HG02588 (cell line): ENCODE data around the gene VASH2.

ENCODE experiments used
- ATAC-seq: cut with Tn5 transposase; IDR thresholded peaks from one replicate; pipeline ENCODE4 v1.9.1; 2021; ENCODE audit warnings: mild to moderate bottlenecking, moderate library complexity; ENCODE audit not compliant: unreplicated experiment

Gene VASH2

DNA sequence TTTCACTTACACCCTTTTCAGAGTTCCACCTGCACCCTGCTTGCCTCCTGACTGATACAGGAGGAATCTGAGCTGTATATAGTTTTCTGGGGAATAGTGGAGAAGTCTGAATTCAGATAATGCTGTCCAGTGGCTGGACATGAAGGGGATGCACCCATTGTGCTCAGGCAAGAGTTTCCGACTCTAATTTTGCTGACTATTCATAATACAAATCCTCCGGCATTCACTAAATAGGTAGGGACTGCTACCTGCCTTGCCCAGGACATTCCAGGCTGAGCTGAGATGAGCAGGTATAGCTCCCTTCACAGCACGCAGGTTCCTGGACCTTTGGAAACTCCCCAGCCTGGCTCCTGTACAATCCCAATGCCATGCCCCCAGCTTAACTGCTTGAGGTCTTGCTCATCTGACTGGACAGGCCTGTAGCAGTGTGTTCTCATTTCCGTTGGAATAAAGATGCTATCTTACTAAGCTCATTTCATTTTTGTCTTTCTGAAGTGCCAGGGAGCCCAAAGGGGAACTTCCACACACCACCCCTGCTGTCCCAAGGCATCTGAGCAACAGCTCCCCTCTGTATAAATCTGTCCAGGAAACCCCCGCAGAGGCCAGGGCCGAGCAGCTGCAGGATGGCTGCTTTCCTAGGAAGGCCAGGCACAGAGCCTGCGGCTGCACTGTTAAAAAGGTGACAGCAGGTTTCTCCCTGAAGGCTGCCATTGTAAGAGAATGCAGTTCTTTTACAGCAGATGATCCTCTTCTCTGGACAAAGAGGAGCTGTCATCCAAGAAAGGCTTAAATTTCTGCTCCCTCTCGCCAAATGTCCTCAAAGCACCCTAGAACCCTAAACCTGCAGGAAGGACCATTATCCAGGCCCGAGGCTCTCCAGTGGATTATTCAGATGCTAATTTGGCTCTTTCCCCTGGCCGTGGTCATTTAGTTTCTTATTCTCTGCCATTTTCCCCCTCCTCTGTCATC, 21.7 kb upstream of the VASH2 start:
- peak; percentile 74 for ATAC-seq

DNA sequence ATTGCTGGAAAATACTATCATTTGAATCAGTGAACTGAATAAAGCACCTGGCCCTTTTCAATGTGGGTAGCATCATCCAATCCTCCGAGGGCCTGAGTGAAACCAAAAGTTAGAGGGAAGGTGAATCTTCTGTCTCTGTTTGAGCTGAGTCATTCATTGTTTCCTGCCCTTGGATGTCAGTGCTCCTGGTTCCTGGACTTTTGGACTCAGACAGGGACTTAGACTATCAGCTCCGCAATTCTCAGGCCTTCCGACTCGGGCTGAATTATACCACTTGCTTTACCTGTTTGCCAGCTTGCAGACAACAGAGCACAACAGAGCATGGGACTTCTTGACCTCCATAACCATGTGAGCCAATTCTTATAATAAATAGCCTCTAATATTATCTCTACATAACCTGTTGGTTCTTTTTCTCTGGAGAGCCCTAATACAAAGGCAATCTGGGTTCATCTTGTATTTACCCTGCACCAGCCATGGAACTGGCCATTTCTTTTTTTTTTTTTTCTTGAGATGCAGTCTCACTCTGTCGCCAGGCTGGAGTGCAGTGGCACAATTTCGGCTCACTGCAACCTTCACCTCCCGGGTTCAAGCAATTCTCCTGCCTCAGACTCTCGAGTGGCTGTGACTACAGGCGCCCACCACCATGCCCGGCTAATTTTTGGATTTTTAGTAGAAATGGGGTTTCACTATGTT, 19.2 kb upstream of the VASH2 start:
- no peak for ATAC-seq

DNA sequence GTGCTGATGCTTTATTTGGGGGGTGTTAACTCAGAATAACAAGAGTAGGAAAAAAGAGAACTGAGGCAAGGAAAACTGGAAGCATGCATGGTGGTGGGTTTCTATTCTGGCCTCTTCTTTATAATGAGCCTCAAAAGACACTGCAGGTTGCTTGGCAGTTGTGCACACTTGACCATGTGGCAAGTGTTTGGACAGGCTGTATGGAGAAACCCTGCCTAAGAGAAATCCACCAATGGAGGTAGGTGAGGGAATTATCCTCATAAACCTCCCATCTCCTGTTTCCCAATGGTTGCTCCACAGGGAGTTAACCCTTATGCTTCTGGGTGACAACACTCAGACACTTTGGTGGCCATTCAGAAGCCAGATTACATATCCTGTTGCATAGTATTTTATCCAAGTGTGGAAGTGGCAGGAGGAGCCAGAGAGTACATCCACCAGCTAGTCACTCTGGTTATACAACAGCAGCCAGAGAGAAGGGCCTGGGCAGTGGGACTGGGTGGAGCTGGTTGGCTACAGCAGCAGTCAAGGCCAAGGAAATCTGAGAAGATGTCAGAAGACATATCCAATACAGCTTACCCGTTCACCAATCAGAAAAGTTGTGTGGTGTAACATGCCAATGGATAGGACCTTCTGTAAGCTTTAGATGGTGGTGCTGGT, 16.4 kb upstream of the VASH2 start:
- ATAC-seq = no peak

DNA sequence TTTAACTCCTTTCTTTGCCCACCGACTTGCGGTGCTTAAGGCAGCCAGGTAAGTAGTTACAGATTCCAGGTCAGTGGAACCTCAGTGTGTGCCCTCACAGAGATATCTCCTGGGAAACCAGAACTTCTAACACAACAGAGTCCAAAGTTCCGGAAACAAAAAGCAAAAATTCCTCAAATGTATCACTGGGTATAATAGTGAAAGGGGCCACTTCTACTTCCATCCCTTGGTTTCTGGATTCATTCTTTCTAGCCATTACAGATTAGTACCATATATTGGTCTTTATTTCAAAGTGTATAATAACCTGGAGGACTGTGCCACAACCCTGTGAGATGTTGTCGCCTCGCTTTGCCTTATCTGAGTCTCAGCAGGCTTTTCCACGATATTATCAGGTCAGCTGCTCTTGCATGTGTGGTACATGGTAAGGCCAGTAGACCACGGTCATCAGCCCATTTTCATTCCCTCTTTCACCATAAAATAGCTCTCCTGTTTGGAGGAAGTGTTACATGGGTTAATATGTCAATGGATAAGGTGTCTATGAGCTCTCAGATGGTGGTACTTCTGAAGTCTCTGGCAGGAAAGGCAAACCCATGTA, 14.9 kb upstream of the VASH2 start:
- ATAC-seq = no peak

DNA sequence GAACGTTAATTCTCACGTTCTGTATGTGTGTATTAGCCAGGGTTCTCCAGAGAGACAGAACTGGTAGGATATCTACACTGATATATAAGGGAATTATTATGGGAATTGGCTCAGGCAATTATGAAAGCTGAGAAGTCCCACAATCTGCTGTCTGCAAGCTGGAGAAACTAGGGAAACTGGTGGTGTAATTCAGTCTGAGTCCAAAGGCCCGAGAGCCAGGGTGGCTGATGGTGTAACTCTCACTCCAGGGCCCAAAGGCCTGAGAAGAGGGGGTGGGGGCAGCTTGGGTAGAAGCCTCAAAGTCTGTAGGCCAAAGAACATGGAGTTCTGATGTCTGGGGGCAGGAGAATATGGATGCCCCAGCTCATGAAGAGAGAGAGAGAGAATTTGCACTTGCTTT, 13.3 kb upstream of the VASH2 start:
- no peak for ATAC-seq

DNA sequence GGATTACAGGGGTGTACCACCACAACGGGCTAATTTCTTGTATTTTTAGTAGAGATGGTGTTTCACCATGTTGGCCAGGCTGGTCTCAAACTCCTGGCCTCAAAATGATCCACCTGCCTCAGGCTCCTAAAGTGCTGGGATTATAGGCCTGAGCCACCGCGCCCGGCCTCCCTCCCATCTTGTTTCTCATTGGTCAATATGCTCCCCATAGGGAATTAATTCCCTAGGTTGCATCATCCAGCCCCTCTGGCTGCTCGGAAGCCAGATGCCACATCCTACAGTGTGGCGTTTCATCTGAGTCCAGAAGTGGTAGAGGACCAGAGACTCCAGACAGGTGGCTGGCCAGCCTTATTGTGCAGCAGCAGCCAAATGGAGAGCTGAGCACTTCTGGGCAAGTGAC, 11.5 kb upstream of the VASH2 start:
- ATAC-seq = no peak

DNA sequence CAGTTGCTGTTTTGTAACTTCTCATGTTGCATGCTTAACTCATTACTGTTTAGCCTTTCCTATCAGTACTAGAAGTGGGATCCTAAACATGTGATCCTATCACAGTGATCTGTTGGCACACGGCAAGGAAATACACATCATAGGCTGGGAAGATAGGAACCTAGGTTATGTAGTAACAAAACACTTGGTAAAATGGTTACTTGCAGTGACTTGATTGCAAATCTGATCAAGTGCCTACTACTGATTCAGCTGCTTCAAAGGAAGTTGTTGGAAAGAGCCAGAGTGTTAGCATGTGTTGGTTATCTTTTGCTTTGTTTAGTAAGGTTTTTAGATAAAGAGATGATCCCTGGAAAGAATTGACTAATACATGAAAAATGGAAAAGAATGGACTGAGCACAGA, 8.9 kb upstream of the VASH2 start:
- ATAC-seq = no peak

DNA sequence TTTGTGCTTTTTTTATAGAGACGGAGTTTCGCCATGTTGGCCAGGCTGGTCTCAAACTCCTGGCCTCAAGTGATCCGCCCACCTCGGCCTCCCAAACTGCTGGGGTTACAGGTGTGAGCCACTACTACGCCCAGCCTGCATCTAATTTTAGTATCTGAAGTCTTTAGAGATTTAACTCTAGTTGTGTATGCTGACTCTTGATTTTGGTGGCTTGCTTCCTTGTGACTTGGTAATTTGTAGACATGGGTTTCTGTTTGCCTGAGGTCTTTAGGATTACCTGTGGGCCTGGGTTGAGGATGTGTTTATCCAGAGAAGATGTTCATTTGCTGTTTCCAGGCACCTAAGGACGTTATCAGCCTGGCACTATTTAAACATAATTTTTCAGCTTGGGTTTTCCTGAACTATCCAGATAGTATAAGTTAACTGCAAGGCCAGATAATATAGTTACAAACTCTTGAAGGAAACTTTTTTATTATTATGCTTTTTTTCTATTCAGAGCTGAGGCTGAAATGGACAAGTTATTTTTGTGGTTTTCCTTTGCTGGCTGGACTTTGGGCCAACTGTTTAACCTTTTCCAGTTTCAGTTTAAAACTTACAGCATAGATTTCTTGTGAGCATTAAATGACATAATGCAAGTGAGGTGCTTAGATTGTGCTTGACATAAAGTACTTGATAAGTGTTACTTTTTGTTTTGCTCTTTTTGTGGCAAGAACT, 7.5 kb upstream of the VASH2 start:
- no peak for ATAC-seq

DNA sequence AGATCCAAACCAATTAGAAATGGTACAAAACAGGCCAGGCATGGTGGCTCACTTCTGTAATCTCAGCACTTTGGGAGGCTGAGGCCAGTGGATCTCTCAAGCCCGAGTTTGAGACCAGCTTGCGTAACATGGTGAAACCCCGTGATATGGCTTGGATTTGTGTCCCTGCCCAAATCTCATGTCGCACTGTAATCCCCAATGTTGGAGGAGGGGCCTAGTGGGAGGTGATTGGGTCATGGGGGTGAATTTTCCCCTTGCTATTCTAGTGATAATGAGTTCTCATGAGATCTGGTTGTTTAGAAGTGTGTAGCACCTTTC, 7.0 kb upstream of the VASH2 start:
- no peak for ATAC-seq

DNA sequence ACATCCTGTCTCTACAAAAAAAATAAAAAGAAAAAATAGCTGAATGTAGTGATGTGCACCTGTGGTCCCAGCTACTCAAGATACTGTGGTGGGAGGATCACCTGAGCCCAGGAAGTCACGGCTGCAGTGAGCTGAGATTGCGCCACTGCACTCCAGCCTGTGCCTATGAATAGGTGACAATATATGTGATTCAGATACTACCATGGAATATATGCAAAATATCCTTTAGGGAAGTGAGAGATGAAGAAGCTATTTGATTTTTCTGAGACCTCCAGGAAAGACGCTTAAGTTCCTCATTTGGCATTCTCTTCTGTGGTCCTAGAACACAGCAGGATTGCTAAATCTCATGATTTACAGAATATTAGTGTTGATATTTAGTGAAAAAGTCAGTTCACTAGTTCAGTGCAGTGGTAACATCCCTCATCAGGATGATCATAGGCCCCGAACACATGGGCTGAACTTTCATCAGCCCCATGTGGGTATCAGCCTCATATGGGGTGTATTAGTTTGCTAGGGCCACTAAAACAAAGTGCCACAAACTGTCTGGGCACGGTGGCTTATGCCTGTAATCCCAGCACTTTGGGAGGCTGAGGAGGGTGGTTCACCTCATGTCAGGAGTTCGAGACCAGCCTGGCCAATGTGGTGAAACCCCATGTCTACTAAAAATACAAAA, 6.0 kb upstream of the VASH2 start:
- ATAC-seq = no peak

DNA sequence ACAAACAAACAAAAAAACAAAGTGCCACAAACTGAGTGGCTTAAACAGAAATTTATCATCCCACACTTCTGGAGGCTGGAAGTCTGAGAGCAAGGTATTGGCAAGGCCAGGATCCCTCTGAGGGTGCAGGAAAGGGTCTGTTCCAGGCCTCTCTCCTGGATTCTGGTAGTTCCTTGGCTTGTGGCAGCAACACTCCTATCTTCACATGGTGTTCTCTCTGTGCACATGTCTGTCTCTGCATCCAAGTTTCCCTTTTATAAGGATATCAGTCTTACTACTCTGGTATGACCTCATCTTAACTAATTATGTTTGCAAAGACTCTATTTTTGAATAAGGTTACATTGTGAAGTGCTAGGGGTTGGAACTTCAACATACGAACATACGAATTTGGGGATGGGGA, 5.3 kb upstream of the VASH2 start:
- no peak for ATAC-seq

DNA sequence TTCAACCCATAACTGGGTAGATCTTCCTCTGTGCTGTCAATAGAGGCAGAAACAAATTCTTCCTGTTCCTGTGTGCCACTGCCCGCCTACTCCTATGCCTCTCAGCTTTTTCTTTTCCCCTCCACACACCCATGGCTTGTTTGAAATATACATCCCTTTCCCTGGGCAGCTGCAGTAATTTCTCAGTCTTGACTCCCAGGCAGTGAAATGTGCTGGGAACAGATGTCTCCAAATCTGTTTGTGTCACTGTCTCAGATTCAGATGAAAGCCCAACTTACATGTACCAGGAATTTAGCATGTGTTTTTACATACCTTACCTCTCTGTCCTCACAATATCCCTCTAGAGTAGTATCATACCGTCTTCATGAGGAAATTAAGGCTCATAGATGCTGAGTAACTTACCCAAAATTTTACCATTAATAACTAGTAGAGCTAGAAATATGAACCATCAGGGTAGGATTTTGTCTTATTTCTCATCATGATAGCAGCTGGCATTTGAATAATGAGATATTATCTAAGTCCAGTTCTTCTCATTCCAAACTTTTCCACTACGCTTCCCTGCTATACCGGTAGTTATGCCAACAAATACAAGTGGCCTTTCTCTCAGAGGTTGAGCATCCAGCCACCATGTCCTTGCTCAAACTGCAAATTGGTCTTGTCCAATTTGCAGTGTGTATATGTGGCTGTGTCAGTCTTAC, 4.7 kb upstream of the VASH2 start:
- no peak for ATAC-seq

DNA sequence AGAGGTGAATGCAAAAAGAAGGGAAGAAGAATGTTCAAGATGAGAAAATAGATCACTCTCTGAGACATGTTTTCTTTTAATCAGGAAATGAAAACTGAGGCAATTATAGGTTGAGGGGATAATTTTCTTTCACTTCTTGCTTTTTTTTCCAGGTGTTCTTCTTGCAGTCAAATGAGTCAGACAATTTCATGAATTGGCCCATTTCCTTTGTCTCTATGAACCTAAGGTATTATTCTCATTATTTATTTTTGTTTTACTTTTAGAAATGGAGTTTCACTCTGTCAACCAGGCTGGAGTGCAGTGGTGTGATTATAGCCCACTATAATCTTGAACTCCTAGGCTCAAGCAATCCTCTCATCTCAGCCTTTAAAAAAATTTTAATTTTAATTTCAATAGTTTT, 3.5 kb upstream of the VASH2 start:
- ATAC-seq = no peak

DNA sequence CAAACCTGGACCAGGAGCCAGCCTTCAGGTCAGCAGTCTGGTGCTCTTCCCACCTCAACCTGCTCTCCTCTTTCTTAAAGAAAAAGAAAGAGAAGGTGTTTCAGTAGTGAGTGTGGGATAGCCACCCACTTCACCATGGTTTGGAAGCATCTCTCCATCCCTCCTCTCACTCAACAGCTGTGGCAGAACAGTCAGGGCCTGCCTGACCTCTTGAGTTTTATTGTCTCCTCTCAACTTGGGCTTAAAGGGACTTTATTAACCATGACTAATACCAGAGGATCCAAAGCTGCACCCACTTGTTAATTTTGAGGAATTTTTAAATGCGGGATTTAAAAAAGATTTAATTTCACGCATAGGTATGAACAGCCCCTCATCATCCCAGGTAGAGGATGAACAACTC, 570 bp upstream of the VASH2 start:
- no peak for ATAC-seq

DNA sequence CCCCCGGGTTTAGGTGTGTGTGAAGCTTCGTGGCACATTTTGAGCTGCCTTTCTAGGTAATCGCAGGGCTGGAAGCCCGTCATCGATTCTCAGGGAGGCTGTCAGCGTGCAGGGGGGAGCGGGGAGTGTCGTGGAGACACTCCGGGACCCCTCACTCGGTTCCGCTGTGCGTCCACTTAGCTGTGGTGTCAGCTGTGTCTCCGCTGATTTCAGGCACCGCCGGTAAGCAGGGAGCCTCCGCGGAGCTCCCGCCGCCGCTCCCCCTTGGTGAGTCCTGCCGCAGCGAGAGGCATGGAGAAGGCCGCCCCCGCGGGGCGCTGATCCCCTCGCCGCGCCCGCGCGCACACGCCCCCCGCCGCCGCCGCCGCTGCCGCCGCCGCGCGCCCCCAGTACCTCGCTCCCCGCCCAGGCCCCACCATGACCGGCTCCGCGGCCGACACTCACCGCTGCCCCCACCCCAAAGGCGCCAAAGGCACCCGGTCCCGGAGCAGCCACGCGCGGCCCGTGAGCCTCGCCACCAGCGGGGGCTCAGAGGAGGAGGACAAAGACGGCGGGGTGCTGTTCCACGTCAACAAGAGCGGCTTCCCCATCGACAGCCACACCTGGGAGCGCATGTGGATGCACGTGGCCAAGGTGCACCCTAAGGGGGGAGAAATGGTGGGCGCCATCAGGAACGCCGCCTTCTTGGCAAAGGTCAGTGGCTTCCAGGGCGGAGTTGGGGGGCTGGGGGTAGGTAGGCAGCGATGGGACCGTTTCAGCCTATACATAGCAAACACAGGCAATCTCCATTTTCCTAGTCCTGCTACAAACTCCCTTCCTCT, 995 bp downstream of the VASH2 start:
- ATAC-seq = no peak

DNA sequence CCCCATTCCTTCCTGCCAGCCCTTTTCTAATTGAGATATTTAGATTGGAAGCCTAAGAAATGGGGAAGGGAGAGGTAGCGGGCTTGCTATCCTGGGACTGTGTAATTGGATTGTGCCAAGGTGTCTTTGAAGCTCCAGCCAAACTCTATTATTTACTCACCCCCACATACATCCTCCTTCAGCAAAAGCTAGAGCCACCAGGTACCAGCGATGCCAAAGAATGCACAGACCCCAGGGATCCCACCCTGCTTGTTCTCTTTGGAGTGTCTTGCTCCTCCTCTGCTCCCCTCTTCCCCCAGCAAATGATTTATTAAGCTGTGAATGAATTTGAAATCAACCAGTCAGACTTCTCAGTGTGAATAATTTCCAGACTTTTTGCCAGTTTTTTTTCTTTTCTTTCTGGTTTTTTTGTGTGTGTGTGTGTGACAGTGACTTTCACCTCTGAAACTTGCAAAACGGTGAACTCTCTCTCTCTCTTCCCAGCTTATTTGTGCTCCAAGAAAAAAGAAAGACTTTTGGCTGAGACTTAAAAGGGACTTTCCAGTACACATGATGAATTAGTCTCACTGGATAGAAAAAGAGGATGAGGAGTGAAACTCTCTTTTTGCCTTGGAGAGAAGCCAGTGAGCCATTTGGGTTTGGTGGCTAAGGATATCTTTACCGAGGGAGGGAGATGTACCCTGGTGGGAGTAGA, 1.8 kb downstream of the VASH2 start:
- no peak for ATAC-seq

DNA sequence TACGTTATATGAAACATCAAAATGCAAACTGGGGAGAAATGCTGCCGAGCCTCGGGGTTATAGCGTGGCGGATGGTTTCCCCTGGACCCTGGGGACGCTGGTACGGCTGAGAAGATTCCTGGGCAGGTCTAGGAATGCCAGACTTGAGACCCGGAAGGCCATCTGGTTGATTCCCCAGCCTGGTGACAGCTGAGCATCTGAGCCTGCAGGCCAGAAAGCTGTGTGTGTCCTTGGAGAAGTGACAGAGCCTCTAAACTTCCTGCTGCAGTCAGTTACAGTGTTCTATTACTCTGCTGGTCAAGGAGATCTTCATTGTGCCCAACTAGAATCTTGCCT, 2.3 kb downstream of the VASH2 start:
- ATAC-seq = no peak

DNA sequence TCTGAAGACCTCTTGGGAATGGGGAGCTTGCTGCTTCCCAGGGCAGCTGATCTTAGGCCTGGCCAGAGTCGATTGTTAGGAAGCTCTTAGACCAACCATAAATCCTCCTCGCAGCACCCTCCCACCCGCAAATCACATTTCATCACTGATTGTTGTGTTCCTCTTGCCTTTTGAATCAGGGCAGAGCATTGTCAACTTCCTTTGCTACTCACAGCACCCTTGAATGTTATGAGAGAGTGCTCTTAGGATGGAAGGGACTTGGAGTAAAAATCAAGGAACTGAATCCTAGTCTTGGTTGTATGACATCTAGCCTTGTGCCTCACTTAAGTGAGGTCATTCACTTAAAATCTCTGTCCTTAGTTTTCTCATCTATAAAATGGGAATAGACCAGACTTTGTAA, 3.0 kb downstream of the VASH2 start:
- no peak for ATAC-seq
